Measurements from ENCODE around the gene ANK3. TPM values are rescaled to one million over a fixed set of nuclear protein-coding genes. Genes with fewer than 3 reads are reported as not detected.
"Not testable (repeated sequence)": the region's sequence is repeated elsewhere in the genome, so short reads cannot be mapped to it uniquely, and the experiment has no call there.

The ANK3 gene
- total RNA-seq, 2 experiments from 2014 or later, result 60.5 to 61.9 TPM

- CTCF ChIA-PET, result no interaction called here
- Histone ChIP-seq H3K9me3 (ENCODE audit: control insufficient read depth in 1 of 2, insufficient read depth in 1 of 2, low read length in 2 of 2) (no peaks in the 10 kb centered on the region), H3K4me1 (ENCODE audit: insufficient read depth, low read length) (no peaks in the 10 kb centered on the region), H3K4me3 (ENCODE audit: low read length) (no peak overlapping the region), H3K27ac (ENCODE audit: low read depth in 1 of 2, low read length in 2 of 2) (no peak overlapping the region), H3K36me3 (ENCODE audit: insufficient read depth, low read length) (peaks cover 7% of the 10 kb centered on the region), H3K27me3 (ENCODE audit: control insufficient read depth in 1 of 2, insufficient read depth in 2 of 2, low read length in 2 of 2) (no peaks in the 10 kb centered on the region)
- TF ChIP-seq CTCF (IDR thresholded peaks at IDR 0.05), result no peak
- intact Hi-C loops (cut with DNase I, micrococcal nuclease), result no loop called here
- Mint-ChIP-seq H3K4me1 (ENCODE audit: low read depth) (no peaks in the 10 kb centered on the region), H3K27ac (no peak overlapping the region), H3K36me3 (ENCODE audit: low read depth) (peaks cover 70% of the 10 kb centered on the region), H3K9me3 (no peaks in the 10 kb centered on the region), H3K4me3 (no peak overlapping the region), H3K27me3 (no peaks in the 10 kb centered on the region)
- DNase-seq (no peak), ATAC-seq (ENCODE audit: poor library complexity) (no peak)
- POLR2A ChIA-PET, result no interaction called here
Measured at GRCh38 chr10:60040014-60040662, 349.5 kb downstream of the ANK3 start.

GRCh38 chr10:60035984-60036383 is 353.7 kb downstream of the ANK3 start:
- H3K9me3 Mint-ChIP-seq, result no peaks in the 10 kb centered on the region
- no peak for ATAC-seq (ENCODE audit: poor library complexity)
- H3K4me1 ChIP-seq (ENCODE audit: insufficient read depth, low read length), result no peaks in the 10 kb centered on the region
- H3K4me3 Mint-ChIP-seq, result no peak overlapping the region
- H3K27me3 Mint-ChIP-seq, result no peaks in the 10 kb centered on the region
- H3K27me3 ChIP-seq (ENCODE audit: control insufficient read depth in 1 of 2, insufficient read depth in 2 of 2, low read length in 2 of 2), result no peaks in the 10 kb centered on the region
- H3K4me1 Mint-ChIP-seq (ENCODE audit: low read depth), result no peaks in the 10 kb centered on the region
- no peak overlapping the region for H3K27ac Mint-ChIP-seq
- intact Hi-C loops (cut with DNase I, micrococcal nuclease), result loop anchor here in 1 of 2 experiments (10.0 kb wide), 1 partner anchor 171 kb away; no protein-coding TSS in a partner anchor
- H3K4me3 ChIP-seq (ENCODE audit: low read length), result no peak overlapping the region
- TF ChIP-seq CTCF (IDR thresholded peaks at IDR 0.05), result no peak
- POLR2A ChIA-PET, result no interaction called here
- no peaks in the 10 kb centered on the region for H3K9me3 ChIP-seq (ENCODE audit: control insufficient read depth in 1 of 2, insufficient read depth in 1 of 2, low read length in 2 of 2)
- no peak for DNase-seq
- CTCF ChIA-PET, result interaction anchor here (0.6 kb wide), 1 partner anchor 1061 kb away, joined by 3 read pairs; no protein-coding TSS in a partner anchor
- no peak overlapping the region for H3K27ac ChIP-seq (ENCODE audit: low read depth in 1 of 2, low read length in 2 of 2)
- H3K36me3 Mint-ChIP-seq (ENCODE audit: low read depth), result peaks cover 37% of the 10 kb centered on the region
- peaks cover 3% of the 10 kb centered on the region for H3K36me3 ChIP-seq (ENCODE audit: insufficient read depth, low read length)

- H3K9me3 Mint-ChIP-seq; H3K4me3 ChIP-seq (ENCODE audit: low read length); H3K4me1 ChIP-seq (ENCODE audit: insufficient read depth, low read length); H3K27ac Mint-ChIP-seq; DNase-seq; CTCF ChIA-PET; H3K9me3 ChIP-seq (ENCODE audit: control insufficient read depth in 1 of 2, insufficient read depth in 1 of 2, low read length in 2 of 2); H3K27me3 Mint-ChIP-seq; H3K27ac ChIP-seq (ENCODE audit: low read depth in 1 of 2, low read length in 2 of 2); H3K27me3 ChIP-seq (ENCODE audit: control insufficient read depth in 1 of 2, insufficient read depth in 2 of 2, low read length in 2 of 2); ATAC-seq (ENCODE audit: poor library complexity); H3K36me3 ChIP-seq (ENCODE audit: insufficient read depth, low read length); H3K4me3 Mint-ChIP-seq; H3K4me1 Mint-ChIP-seq (ENCODE audit: low read depth): not testable (repeated sequence)
- H3K36me3 Mint-ChIP-seq (ENCODE audit: low read depth), result peaks cover 32% of the 10 kb centered on the region
- POLR2A ChIA-PET, result interaction anchor here (0.6 kb wide), 1 partner anchor 205 kb away, joined by 4 read pairs; no protein-coding TSS in a partner anchor
- intact Hi-C loops (cut with DNase I, micrococcal nuclease), result loop anchor here in 1 of 2 experiments (10.0 kb wide), 1 partner anchor 171 kb away; no protein-coding TSS in a partner anchor
Measured at GRCh38 chr10:60035375-60035774, 354.3 kb downstream of the ANK3 start.

GRCh38 chr10:60032723-60033122 is 357.0 kb downstream of the ANK3 start:
- ATAC-seq (ENCODE audit: poor library complexity) (no peak), DNase-seq (peak in 7 of 14 experiments; percentile 3 to 62 (median 32))
- no peaks in the 10 kb centered on the region for H3K4me1 Mint-ChIP-seq (ENCODE audit: low read depth)
- Histone ChIP-seq H3K27ac (ENCODE audit: low read depth in 1 of 2, low read length in 2 of 2) (no peak overlapping the region), H3K4me1 (ENCODE audit: insufficient read depth, low read length) (no peaks in the 10 kb centered on the region), H3K9me3 (ENCODE audit: control insufficient read depth in 1 of 2, insufficient read depth in 1 of 2, low read length in 2 of 2) (no peaks in the 10 kb centered on the region), H3K4me3 (ENCODE audit: low read length) (no peak overlapping the region), H3K36me3 (ENCODE audit: insufficient read depth, low read length) (peaks cover 3% of the 10 kb centered on the region), H3K27me3 (ENCODE audit: control insufficient read depth in 1 of 2, insufficient read depth in 2 of 2, low read length in 2 of 2) (no peaks in the 10 kb centered on the region)
- peaks cover 17% of the 10 kb centered on the region for H3K36me3 Mint-ChIP-seq (ENCODE audit: low read depth)
- POLR2A ChIA-PET, result no interaction called here
- no peak for TF ChIP-seq CTCF (IDR thresholded peaks at IDR 0.05)
- H3K9me3 Mint-ChIP-seq, result no peaks in the 10 kb centered on the region
- CTCF ChIA-PET, result no interaction called here
- intact Hi-C loops (cut with DNase I, micrococcal nuclease), result loop anchor here (1.0 to 10.0 kb wide), 3 partner anchors 168 to 406 kb away; no protein-coding TSS in a partner anchor
- no peak overlapping the region for H3K27ac Mint-ChIP-seq
- H3K27me3 Mint-ChIP-seq, result no peaks in the 10 kb centered on the region
- no peak overlapping the region for H3K4me3 Mint-ChIP-seq
